KBM-7 (cell line): Measurements from ENCODE around the gene TMEM50A.
"Not testable (repeated sequence)": the region's sequence is repeated elsewhere in the genome, so short reads cannot be mapped to it uniquely, and the experiment has no call there.

Experiments used
- DNase-seq: peaks from one replicate; pipeline ENCODE4 v3.0.0-alpha.2; 2015
- in situ Hi-C: fragments of 300-500 bp; cut with MboI; formaldehyde crosslinking; loops from 2 replicates; pipeline ENCODE4 v1.14.3; 2020; ENCODE audit warnings: low sequenced_read_pairs, low pct_unique_long_range_greater_than_20kb, mixed read lengths

The TMEM50A gene

DNA sequence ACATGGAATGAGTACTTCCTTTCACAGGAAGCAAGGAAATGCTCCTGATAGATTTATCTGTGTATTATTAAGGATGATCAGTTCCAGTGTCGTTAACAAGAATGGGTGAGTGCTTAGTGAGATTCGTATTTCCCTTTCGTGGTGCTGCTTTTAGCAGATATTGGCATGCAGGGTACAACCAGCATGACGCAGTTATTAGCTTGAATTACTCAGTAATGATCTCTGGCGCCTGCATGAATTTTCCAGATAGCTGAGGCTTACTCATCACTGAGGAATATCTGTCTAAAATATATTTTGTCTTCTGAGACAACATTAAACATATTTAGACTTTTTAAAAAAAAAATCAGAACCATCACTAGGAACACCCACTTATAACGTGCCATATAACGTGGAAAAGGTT lies 33.6 kb downstream of the TMEM50A start:
- in situ Hi-C loops, DNase-seq: not testable (repeated sequence)

DNA sequence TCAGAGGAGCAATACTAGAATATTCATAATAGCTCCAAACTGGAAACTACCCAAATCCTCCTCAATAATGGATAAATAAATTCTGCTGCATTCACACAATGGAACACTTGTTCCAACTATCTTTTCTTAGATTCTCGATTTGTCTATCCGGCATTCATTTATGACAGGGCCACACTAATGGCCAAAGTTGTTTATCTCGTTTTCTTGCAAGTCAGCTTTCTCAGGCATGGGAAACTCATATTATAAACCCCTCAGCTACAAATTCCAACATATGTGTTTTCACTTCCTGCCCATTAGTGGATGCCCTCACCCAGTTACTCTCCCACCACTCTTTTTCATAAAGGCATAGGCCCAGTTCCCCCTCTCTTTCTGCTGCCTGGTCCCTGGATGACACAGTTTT lies 40.2 kb downstream of the TMEM50A start:
- DNase-seq, in situ Hi-C loops: not testable (repeated sequence)

DNA sequence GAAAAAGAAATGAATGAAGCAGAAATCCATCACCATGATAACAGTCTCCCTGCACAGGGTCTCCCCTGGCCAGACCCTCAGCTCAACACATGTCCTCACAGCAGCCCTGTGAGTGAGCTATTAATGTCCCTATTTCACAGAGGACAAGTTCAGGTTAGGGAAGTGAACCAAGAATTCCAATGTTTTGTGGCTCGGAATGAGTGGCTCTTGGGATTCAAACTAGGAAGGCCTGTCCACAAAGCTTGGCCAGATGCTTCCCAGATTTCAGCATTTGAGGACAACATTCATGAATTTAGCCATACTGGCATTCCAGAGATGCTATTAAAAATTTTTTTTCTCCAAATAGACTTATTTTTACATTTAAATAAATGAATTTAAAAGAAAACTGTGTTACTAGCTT lies 44.4 kb downstream of the TMEM50A start:
- in situ Hi-C loops: not testable (repeated sequence)

DNA sequence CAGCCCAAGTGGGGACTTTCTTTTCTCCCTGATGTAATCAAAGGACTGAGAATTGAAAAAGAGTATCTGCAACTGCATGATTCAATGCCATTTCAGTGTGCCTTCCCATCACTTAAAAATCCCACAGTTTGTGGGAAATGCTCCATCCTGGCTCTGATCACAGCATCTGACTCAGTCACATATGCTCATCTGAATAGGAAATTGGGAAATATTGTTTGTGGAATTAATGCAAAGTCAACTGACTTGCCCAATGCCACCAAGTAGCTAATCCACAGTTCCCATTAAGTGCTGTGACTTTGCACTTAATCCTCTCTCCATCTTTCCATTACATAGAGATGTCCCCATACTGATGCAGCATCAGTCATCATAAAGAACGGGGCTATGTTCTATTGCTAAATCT lies 45.0 kb downstream of the TMEM50A start:
- DNase-seq, in situ Hi-C loops: not testable (repeated sequence)

More for the DNA sequence above, 44.4 kb downstream of the TMEM50A start:
- DNase-seq: not testable (repeated sequence)

DNA sequence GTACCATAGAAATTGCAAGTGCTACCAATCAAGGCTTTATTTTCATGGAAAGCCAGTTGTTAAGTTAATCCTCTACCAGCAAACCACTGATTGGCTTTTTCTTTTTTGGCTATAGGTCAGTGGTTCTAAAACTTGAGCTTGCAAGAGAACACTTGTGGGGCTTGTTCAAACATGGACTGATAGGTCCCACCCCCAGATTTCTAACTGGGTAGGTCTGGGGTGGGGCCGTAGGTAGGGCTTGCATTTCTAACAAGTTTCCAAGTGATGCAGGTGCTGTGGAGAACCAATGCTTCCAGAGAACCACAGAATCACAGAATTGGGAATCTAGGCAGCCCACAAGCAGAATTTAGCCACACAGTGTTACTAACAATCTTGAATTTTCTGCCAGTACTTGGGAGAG lies 45.7 kb downstream of the TMEM50A start:
- DNase-seq, in situ Hi-C loops: not testable (repeated sequence)

DNA sequence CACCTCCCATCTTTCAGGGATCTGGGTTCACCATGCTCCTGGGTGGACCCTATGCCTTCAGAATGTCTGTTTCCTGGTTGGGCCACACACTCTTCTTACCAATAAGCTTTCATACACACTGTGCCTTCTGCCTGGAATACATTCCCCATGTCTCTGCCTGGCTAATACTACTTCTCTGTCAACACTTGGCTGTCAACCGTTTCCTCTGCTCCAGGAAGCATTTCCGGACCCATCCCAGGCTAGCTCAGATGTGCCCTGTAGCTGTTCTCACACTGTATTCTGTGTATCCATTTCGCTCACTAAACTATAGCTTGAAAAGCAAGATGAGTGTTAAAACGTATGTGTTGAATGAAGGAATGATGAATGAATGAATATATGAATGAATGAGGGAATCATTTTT lies 49.0 kb downstream of the TMEM50A start:
- DNase-seq, in situ Hi-C loops: not testable (repeated sequence)

DNA sequence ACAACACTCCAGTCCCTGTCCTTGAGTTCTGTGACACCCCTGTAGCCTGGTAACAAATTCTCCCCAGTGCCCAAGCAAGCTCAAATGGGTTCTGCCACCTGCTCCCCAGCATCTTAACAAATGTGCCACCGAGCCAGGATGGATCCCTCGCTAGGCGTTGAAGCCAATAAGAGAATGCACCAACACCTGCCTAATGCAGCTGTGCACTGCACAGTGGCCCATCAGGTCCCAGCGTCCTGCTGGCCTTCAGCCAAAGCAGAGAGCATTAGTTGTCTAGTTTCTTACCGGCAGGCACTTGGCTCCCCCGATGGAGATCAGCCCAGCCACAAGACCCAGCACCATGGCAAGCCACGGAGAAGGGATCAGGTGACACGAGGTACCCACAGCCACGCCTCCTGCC lies 50.6 kb downstream of the TMEM50A start:
- DNase-seq, in situ Hi-C loops: not testable (repeated sequence)

DNA sequence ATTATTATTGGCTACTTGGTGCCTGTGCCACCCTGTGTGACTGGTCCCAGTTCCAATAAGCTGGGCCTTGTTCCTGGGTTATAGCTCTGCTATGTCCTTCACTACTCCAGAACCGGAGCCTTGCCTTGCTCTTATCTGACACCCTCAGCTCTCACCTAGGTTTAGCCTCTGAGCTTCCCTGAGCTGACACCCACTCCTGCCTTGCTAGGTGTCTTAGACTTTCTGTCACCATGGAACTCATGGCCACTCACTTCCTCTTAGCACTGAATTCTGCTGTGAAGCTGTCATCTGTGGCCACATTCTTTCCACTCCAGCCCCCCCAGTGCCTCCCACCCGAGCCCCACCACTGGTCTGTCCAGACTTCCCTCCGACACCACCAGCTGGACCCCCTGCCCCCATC lies 51.6 kb downstream of the TMEM50A start:
- in situ Hi-C loops, DNase-seq: not testable (repeated sequence)

DNA sequence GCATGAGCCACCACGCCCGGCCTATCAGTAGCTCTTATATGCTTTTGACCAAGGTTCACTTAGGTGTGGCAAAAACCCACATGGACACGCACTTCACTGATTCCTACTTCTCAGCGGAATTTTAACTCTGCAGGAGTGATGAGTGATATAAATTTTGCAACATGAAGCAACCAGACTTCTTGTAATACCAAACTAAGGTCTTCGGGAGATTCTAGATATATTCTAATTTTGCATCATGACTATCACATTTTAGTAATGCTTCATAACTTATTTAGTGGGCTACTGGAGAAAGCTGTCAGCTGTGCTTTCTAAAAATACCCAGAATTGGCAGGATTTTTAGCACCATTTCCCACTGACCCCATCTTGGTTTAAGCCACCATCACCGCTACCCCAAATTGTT lies 54.7 kb downstream of the TMEM50A start:
- no peak for DNase-seq
- in situ Hi-C loops: no loop called here

DNA sequence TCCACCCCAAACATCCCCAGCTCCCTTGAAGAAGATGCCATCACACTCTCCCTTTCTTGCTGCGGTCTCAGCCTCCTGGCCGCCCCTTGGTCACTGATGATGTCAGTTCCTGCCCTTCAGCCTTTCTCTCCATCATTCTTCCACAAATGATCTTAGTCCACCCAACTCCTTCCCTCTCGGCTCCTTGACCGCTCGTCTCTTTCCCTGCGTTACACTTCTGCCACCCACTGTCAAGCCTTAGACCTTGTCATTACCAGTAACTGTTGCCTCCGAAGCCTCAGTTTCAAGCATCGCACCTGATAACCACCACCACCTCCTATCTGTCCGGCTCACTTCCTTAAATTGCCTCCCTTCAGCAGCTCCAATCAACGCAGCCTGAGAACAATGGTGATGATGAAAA lies 59.4 kb downstream of the TMEM50A start:
- DNase-seq, in situ Hi-C loops: not testable (repeated sequence)

DNA sequence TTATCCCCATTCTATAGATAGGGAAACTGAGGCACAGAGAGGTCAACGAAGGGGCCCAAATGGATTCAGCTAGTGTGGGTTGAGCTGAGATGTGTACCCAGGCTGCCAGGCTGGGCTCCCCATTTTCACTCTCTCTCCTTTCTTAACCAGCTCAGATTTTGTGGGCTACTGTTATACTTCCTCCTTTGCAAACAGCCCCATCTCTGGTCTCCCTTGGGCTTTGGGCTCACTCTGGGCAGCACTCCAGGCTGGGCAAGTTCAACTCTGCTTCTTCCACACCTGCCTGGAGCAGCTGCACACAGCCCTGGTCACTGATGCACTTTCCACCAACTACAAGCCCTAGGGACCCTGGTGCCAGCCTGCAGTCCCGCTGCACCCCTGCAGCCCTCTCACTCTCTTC lies 59.9 kb downstream of the TMEM50A start:
- DNase-seq, in situ Hi-C loops: not testable (repeated sequence)

DNA sequence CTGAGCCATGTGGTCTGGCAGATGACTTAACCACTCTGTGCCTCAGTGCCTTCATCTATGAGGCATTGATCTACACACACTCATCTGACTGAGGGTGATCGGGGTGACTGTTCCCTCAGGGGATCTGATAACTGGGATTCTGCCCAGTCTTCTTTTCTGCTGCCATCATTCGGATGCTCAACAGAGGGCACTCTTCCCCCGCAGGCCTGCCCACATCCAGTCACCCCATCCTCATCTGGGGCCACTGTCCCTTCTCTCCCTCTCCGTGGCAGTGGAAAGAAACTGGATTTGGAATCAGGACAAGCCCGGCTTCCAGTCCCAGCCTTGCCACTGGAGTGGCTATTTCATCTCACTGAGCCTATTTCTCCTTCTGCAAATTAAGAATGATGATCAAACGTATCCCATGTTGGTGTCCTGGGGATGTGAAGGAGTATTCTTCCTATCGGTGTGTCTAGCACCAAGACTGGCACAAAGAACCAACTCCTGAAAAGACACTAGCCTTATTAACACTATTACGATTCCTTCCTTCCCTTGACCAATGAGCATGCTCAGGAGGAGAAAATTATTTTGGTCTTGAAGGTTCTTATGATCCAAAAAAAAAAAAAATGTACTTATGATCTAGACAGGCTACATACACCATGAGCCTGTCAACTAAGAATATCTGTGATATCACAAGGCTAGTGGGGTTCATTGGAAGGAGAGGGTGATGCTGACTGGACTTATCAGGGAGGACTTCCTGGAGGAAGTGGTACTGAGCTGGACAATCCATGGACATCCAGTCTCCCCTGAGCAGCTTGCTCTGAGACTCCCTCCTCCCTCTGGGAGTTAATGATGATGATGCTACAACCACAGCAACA lies 65.0 kb downstream of the TMEM50A start:
- DNase-seq, in situ Hi-C loops: not testable (repeated sequence)

DNA sequence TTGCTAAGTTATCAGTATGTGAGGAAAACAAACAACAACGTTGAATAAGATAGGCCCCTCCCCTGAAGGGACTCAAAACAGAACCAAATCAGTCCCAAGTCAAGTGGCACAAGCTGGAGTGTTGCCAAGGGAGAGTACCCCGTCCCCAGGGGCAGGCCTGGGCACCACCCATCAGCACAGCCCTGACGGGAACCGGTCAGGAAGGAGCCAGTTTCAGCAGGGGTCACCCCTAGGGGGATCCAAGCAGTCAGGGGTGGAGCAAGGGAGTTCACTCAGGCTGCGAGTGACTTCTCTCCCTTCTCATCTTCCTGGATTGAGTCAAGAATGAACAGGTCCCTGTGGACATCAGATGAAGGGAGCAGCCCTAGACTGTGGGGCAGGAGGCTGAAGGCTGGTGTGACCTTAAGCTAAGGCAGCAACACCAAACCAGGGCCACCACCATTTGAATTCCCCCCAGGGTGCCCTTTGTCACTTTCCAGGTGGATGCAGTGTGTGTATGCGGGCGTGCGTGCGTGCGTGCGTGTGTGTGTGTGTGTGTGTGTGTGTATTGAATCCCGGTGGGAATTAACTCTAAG lies 67.7 kb downstream of the TMEM50A start:
- DNase-seq, in situ Hi-C loops: not testable (repeated sequence)

DNA sequence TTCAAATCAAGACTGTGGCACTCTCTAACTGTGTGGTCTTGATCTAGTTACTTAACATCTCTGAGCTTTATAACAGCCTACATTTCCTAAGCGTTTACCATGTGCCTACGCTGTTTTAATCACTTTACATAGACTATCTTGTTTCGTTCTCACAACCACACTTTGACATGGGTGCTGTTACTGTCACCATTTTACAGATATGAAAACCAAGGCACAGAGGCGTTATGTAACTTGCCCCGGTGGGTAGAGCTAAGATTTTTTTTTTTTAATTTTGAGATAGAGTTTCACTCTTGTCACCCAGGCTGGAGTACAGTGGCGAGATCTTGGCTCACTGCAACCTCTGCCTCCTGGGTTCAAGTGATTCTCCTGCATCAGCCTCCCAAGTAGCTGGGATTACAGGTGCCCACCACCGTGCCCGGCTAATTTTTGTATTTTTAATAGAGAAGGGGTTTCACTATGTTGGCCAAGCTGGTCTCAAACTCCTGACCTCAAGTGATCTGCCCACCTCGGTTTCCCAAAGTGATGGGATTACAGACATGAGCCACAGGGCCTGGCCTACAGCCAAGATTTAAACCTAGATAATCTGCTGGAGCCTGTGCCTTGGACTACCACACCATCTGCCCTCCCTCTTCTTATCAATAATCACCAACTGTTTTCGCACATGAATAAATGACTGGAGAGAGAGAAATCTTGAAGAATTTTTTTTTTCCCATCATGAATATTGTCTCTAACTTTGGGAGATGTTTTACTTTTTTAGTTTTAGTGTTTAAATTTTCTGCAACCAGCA lies 71.7 kb downstream of the TMEM50A start:
- in situ Hi-C loops: not testable (repeated sequence)

More for the DNA sequence above, 71.7 kb downstream of the TMEM50A start:
- DNase-seq: not testable (repeated sequence)
